SK-N-SH (cell line): Measurements from ENCODE around the gene ZNF184. TPM values are rescaled to one million over a fixed set of nuclear protein-coding genes. Genes with fewer than 3 reads are reported as not detected.

Source experiments
- CTCF ChIA-PET: fragments of 300-600, 350-600 bp; formaldehyde crosslinking; extraction: SDS; loops from one replicate; lab custom pipeline; 2021; lab: Yijun Ruan, JAX
- POLR2A ChIA-PET: fragments of 350-600 bp; sonication (Branson Sonifier 250); formaldehyde crosslinking; extraction: SDS; loops from one replicate; lab custom pipeline; 2020; ENCODE audit warnings: antibody characterized with exemption, inconsistent platforms; lab: Yijun Ruan, JAX
- DNase-seq: peaks from one replicate; pipeline ENCODE4 v3.0.0; 2012
- H2AFZ ChIP-seq: fragments of 200-600 bp; sonication (generic); 2 replicates; pipeline ENCODE4 v1.8.1; 2016; ENCODE audit warnings: antibody characterized with exemption, mild to moderate bottlenecking, low read depth
- H3F3A ChIP-seq: fragments of 200-600 bp; sonication (generic); replicated peaks from 2 replicates; pipeline ENCODE3; 2016; ENCODE audit warnings: antibody characterized with exemption, mild to moderate bottlenecking; ENCODE audit not compliant: insufficient read depth
- H3K27ac ChIP-seq, 2 experiments: fragments of 200-500 bp in 1 of 2; fragments of 200-600 bp in 1 of 2; sonication (Bioruptor generic) in 1 of 2; sonication (generic), shearing (Covaris generic) in 1 of 2; 2 replicates each; pipeline versions ENCODE4 v1.5.1 to v1.6.1; 2014 to 2016; ENCODE audit warnings: low read depth in 2 of 2, inconsistent platforms in 1 of 2, low read length in 1 of 2, mild to moderate bottlenecking in 1 of 2, mixed read lengths in 1 of 2
- H3K27me3 ChIP-seq: fragments of 200-600 bp; sonication (generic), shearing (Covaris generic); 2 replicates; pipeline ENCODE4 v1.6.1; 2016; ENCODE audit warnings: mixed run types; ENCODE audit not compliant: insufficient read depth
- H3K36me3 ChIP-seq, 2 experiments: fragments of 200-500 bp in 1 of 2; fragments of 200-600 bp in 1 of 2; sonication (Bioruptor generic) in 1 of 2; sonication (generic) in 1 of 2; replicated peaks in 1 of 2; 2 replicates each; pipeline versions ENCODE3 to v1.5.1; 2014 to 2016; ENCODE audit warnings: low read length in 1 of 2, mild to moderate bottlenecking in 1 of 2; ENCODE audit not compliant: insufficient read depth in 2 of 2, control insufficient read depth in 1 of 2
- H3K4me1 ChIP-seq, 2 experiments: fragments of 200-500 bp in 1 of 2; fragments of 200-600 bp in 1 of 2; sonication (Bioruptor generic) in 1 of 2; sonication (generic), shearing (Covaris generic) in 1 of 2; 2 replicates each; pipeline versions ENCODE4 v1.5.1 to v1.6.1; 2014 to 2016; ENCODE audit warnings: low read depth in 1 of 2, low read length in 1 of 2, mixed run types in 1 of 2; ENCODE audit not compliant: insufficient read depth in 2 of 2, control insufficient read depth in 1 of 2
- H3K4me2 ChIP-seq: fragments of 200-600 bp; sonication (generic), shearing (Covaris generic); 2 replicates; pipeline ENCODE4 v1.6.1; 2017; ENCODE audit warnings: mixed run types
- H3K4me3 ChIP-seq, 2 experiments: fragments of 200-500 bp in 1 of 2; fragments of 200-600 bp in 1 of 2; sonication (Bioruptor generic) in 1 of 2; sonication (generic), shearing (Covaris generic) in 1 of 2; 2 replicates each; pipeline versions ENCODE4 v1.5.1 to v1.8.1; 2014 to 2016; ENCODE audit warnings: low read depth in 2 of 2, inconsistent platforms in 1 of 2, low read length in 1 of 2, mild to moderate bottlenecking in 1 of 2, mixed read lengths in 1 of 2, moderate library complexity in 1 of 2
- H3K79me2 ChIP-seq: fragments of 200-600 bp; sonication (generic); 2 replicates; pipeline ENCODE4 v1.8.1; 2017; ENCODE audit warnings: mild to moderate bottlenecking; ENCODE audit not compliant: insufficient read depth
- H3K9ac ChIP-seq: fragments of 200-600 bp; sonication (generic); 2 replicates; pipeline ENCODE4 v1.6.1; 2017; ENCODE audit warnings: mixed run types
- H3K9me2 ChIP-seq: fragments of 200-600 bp; sonication (generic); 2 replicates; pipeline ENCODE4 v1.6.1; 2017; ENCODE audit warnings: mixed run types
- H3K9me3 ChIP-seq: fragments of 200-600 bp; sonication (generic); 2 replicates; pipeline ENCODE4 v1.6.1; 2017; ENCODE audit warnings: mixed run types, mild to moderate bottlenecking, moderate library complexity
- H4K20me1 ChIP-seq: fragments of 200-600 bp; sonication (generic); 2 replicates; pipeline ENCODE4 v1.6.1; 2017; ENCODE audit warnings: mild to moderate bottlenecking, mixed run types; ENCODE audit not compliant: insufficient read depth
- CHD2 ChIP-seq: fragments of 150-350 bp; IDR thresholded peaks from 2 replicates; pipeline ENCODE4 v1.6.1; 2018; ENCODE audit warnings: low read length; ENCODE audit not compliant: partially characterized antibody
- EP300 ChIP-seq, 2 experiments: IDR thresholded peaks; 2 replicates each; pipeline versions ENCODE4 v1.4.0 to v1.6.1; 2012; ENCODE audit warnings: borderline replicate concordance in 1 of 2, low read depth in 1 of 2, low read length in 1 of 2
- EZH2phosphoT487 ChIP-seq: fragments of 200-600 bp; sonication (generic); IDR thresholded peaks from 2 replicates; pipeline ENCODE4 v1.6.1; 2017; ENCODE audit warnings: low read depth, mixed run types, mild to moderate bottlenecking, antibody characterized with exemption, moderate library complexity, borderline replicate concordance
- FOXJ3 ChIP-seq: sonication (generic); formaldehyde crosslinking; IDR thresholded peaks from 2 replicates; pipeline ENCODE4 v1.5.1; 2020; ENCODE audit warnings: mild to moderate bottlenecking, missing genetic modification reagents
- FOXM1 ChIP-seq: IDR thresholded peaks from 2 replicates; pipeline ENCODE4 v1.4.0; 2012; ENCODE audit warnings: low read depth, mild to moderate bottlenecking
- GABPA ChIP-seq: IDR thresholded peaks from 2 replicates; pipeline ENCODE4 v1.4.0; 2012; ENCODE audit warnings: low read depth, mild to moderate bottlenecking
- JUND ChIP-seq: IDR thresholded peaks from 2 replicates; pipeline ENCODE4 v1.4.0; 2012
- MAX ChIP-seq: IDR thresholded peaks from 2 replicates; pipeline ENCODE4 v1.4.0; 2012; ENCODE audit warnings: low read depth
- MXI1 ChIP-seq: IDR thresholded peaks from 2 replicates; pipeline ENCODE4 v1.6.1; 2012; ENCODE audit warnings: mild to moderate bottlenecking, low read depth, low read length, improper control_type of control experiment
- NRF1 ChIP-seq: IDR thresholded peaks from 2 replicates; pipeline ENCODE4 v1.6.1; 2012; ENCODE audit warnings: low read depth, mild to moderate bottlenecking, low read length
- PBX3 ChIP-seq: IDR thresholded peaks from 2 replicates; pipeline ENCODE4; 2012
- POLR2AphosphoS5 ChIP-seq: IDR thresholded peaks from 2 replicates; pipeline ENCODE4 v1.6.1; 2012; ENCODE audit warnings: low read depth, low read length
- RAD21 ChIP-seq: IDR thresholded peaks from 2 replicates; pipeline ENCODE4 v1.6.1; 2012; ENCODE audit warnings: mild to moderate bottlenecking, low read length
- RCOR1 ChIP-seq: fragments of 150-350 bp; IDR thresholded peaks from 2 replicates; pipeline ENCODE4 v1.6.1; 2017; ENCODE audit warnings: antibody characterized with exemption, low read length
- RFX5 ChIP-seq: IDR thresholded peaks from 2 replicates; pipeline ENCODE4 v1.6.1; 2012; ENCODE audit warnings: mild to moderate bottlenecking, improper control_type of control experiment, low read length
- RXRA ChIP-seq: IDR thresholded peaks from 2 replicates; pipeline ENCODE4 v1.4.0; 2012; ENCODE audit warnings: low read depth, mild to moderate bottlenecking, borderline replicate concordance
- SMC3 ChIP-seq: IDR thresholded peaks from 2 replicates; pipeline ENCODE4 v1.6.1; 2012; ENCODE audit warnings: low read depth, low read length, improper control_type of control experiment
- TAF1 ChIP-seq: IDR thresholded peaks from 2 replicates; pipeline ENCODE4 v1.6.1; 2012; ENCODE audit warnings: low read depth, mild to moderate bottlenecking, low read length, moderate library complexity, borderline replicate concordance
- TCF12 ChIP-seq: IDR thresholded peaks from 2 replicates; pipeline ENCODE4 v1.4.0; 2012
- TEAD4 ChIP-seq: IDR thresholded peaks from 2 replicates; pipeline ENCODE4 v1.4.0; 2012; ENCODE audit warnings: mild to moderate bottlenecking, borderline replicate concordance; ENCODE audit not compliant: insufficient read depth
- USF1 ChIP-seq: IDR thresholded peaks from 2 replicates; pipeline ENCODE4 v1.4.0; 2012; ENCODE audit warnings: low read depth, borderline replicate concordance
- USF2 ChIP-seq: fragments of 150-350 bp; IDR thresholded peaks from 2 replicates; pipeline ENCODE4 v1.6.1; 2017; ENCODE audit warnings: antibody characterized with exemption, low read length, low read depth, borderline replicate concordance
- YY1 ChIP-seq: IDR thresholded peaks from 2 replicates; pipeline ENCODE4 v1.4.0; 2012; ENCODE audit warnings: low read depth, mild to moderate bottlenecking
- ZBTB33 ChIP-seq: IDR thresholded peaks from 2 replicates; pipeline ENCODE4 v1.4.0; 2012; ENCODE audit warnings: low read depth, borderline replicate concordance
- WGBS: methylation state at CpG from one replicate; pipeline ENCODE4 v1.1.6; 2017; ENCODE audit warnings: low lambda C conversion rate; 5-methylcytosine and 5-hydroxymethylcytosine counted together
- polyA plus RNA-seq, 3 experiments: library from polyadenylated mRNA; depleted of rRNA; stranded (reverse); fragments of >200 nt; gene quantifications; 2 replicates each; pipeline ENCODE4 v1.2.3, GENCODE V29; 2012

The ZNF184 gene
- polyA plus RNA-seq, 1 of the 3 experiments (the other 2 are of a cell fraction) = 1.6 TPM

- TF ChIP-seq EZH2phosphoT487 = no peak
- TF ChIP-seq NRF1 = no peak
- 0 out of 2 replicates have a peak, but pooled peaks have one; percentile 9 for TF ChIP-seq JUND
- TF ChIP-seq USF1 = no peak
- no peak for TF ChIP-seq FOXM1
- no peak for TF ChIP-seq RFX5
- no peak for TF ChIP-seq ZBTB33
- TF ChIP-seq GABPA = peak; percentile 45
- no peak for TF ChIP-seq POLR2AphosphoS5
These were observed 6.6 kb upstream of the ZNF184 start (continued) for GRCh38 chr6:27479319-27480182.

- Histone ChIP-seq H3K9me3 (no peaks in the 10 kb centered on the region), H3K36me3 (no peaks in the 10 kb centered on the region), H3F3A (peaks cover 15% of the 10 kb centered on the region), H3K4me2 (peak overlapping the region; percentile 70), H3K27me3 (no peaks in the 10 kb centered on the region), H2AFZ (peak overlapping the region; percentile 94), H3K9me2 (no peaks in the 10 kb centered on the region), H3K4me1 (peaks cover 0 to 7% of the 10 kb centered on the region in 2 experiments; a peak in 2 of 4 replicates), H3K27ac (peak overlapping the region; percentile 80 to 91), H3K4me3 (peak overlapping the region; percentile 90 to 93), H3K79me2 (no peaks in the 10 kb centered on the region), H4K20me1 (no peaks in the 10 kb centered on the region), H3K9ac (peak overlapping the region; percentile 82)
- ChIA-PET CTCF (interaction anchor here (0.8 to 2.2 kb wide), 6 partner anchors 16 to 301 kb away, joined by 3 to 6 read pairs (median 4); no protein-coding TSS in a partner anchor), POLR2A (interaction anchor here (0.7 kb wide), 1 partner anchor 209 kb away, joined by 3 read pairs; no protein-coding TSS in a partner anchor)
- WGBS = 1% methylated on average over 28 of the region's 28 CpGs
- DNase-seq = peak; percentile 40
- TF ChIP-seq RXRA (peak; percentile 61; the same call in 1 of the 2 replicates), YY1 (peak; percentile 36; the same call in 1 of the 2 replicates), SMC3 (no peak), MAX (no peak; the same call in 1 of the 2 replicates), GABPA (no peak), EP300 (IDR thresholded peaks at IDR 0.05; ENCODE audit: borderline replicate concordance in 1 of 2, low read depth in 1 of 2, low read length in 1 of 2) (peak in 1 of 2 experiments; percentile 18; a peak in 2 of 4 replicates), MXI1 (no peak), RCOR1 (peak; percentile 43; the same call in 1 of the 2 replicates), PBX3 (peak; percentile 30; the same call in 1 of the 2 replicates), TCF12 (0 out of 2 replicates have a peak, but pooled peaks have one; percentile 13), CHD2 (peak; percentile 57), TEAD4 (peak; percentile 87), TAF1 (0 out of 2 replicates have a peak, but pooled peaks have one; percentile 25), USF2 (no peak), FOXM1 (0 out of 2 replicates have a peak, but pooled peaks have one; percentile 32), RAD21 (no peak), FOXJ3 (CRISPR knock-in tag) (no peak)
These were observed 5.9 kb upstream of the ZNF184 start for GRCh38 chr6:27478706-27479318.
